22Rv1 (cell line): ENCODE data around the gene GDPD5.

ENCODE experiments used
- H3K27ac ChIP-seq: fragments of 450-650 bp; 2 replicates; pipeline ENCODE4 v1.5.1; 2017
- CTCF ChIP-seq: fragments of 450-650 bp; IDR thresholded peaks from 2 replicates; pipeline ENCODE4 v1.5.1; 2017; ENCODE audit warnings: mild to moderate bottlenecking
- ZFX ChIP-seq: fragments of 450-650 bp; IDR thresholded peaks from 2 replicates; pipeline ENCODE4 v1.6.1; 2017; ENCODE audit warnings: antibody characterized with exemption, borderline replicate concordance

Gene GDPD5

GRCh38 chr11:75557666-75558494, 32.1 kb upstream of the GDPD5 start:
- TF ChIP-seq CTCF (no peak), ZFX (no peak)
- H3K27ac ChIP-seq, result no peak overlapping the region

- TF ChIP-seq ZFX (no peak), CTCF (no peak)
- no peak overlapping the region for H3K27ac ChIP-seq
Observed at GRCh38 chr11:75556275-75556674, 30.5 kb upstream of the GDPD5 start.

- no peak overlapping the region for H3K27ac ChIP-seq
- no peak for TF ChIP-seq ZFX
- TF ChIP-seq CTCF, result no peak
Observed at GRCh38 chr11:75555079-75555811, 29.5 kb upstream of the GDPD5 start.

GRCh38 chr11:75554258-75555022, 28.7 kb upstream of the GDPD5 start:
- no peak overlapping the region for H3K27ac ChIP-seq
- TF ChIP-seq CTCF (no peak), ZFX (no peak)

- H3K27ac ChIP-seq, result no peak overlapping the region
Observed at GRCh38 chr11:75553889-75554257, 28.1 kb upstream of the GDPD5 start.

GRCh38 chr11:75553182-75553581, 27.4 kb upstream of the GDPD5 start:
- TF ChIP-seq ZFX (no peak), CTCF (no peak)
- H3K27ac ChIP-seq, result no peak overlapping the region

More at GRCh38 chr11:75553889-75554257, 28.1 kb upstream of the GDPD5 start:
- TF ChIP-seq ZFX, result no peak
- TF ChIP-seq CTCF, result no peak
